COLO668 (cell line): Measurements from ENCODE around the gene GDPD3.
A peak's percentile ranks its signal among the peaks of the same experiment; 100 is the strongest.

ENCODE experiments used
- DNase-seq: peaks from one replicate; lab custom pipeline; 2025; ENCODE audit not compliant: unreplicated experiment; lab: John Stamatoyannopoulos, UW

GDPD3 gene

DNA sequence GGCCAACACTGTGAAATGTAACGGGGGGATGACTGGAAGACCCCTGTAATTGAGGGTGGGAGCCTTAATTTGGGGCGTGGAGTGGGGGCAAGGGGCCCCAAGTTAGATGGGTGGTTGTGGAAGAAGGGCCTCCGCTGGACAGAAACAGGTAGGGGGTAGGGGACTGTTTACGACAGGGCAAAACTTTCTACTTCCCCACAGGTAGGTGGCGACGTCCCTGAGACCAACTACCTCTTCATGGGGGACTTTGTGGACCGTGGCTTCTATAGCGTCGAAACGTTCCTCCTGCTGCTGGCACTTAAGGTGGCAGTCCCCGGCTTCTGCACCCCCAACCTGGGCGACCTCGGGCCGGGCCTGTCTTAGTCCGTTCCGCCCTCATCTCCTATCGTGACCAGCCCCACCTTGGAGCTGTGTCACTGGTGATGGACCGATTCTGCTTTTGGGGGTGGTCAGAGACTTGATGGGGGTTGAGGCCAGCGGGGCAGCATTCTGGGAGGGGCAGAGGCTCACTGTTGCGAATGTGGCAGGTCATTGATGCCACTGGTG is 30.7 kb downstream of the GDPD3 start:
- DNase-seq = no peak

DNA sequence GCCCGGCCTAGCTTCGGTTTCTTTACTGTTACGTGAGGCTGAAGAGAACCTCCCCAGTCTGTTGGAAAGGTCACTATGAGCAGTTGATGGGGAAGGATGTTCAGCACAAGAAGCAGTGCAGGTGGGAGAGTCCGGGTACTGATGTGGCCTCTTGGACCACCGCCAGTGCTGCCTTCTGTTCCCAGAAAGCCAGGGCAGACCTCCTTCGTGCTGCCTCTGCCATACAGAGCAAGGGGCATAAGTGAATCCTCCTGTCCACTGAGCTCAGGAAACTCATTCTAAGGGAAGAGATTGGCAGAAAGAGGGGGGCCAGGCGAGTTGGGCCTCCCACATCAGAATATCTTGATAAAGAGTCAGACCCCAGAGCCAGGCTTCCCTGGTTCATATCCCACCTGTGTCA is 33.9 kb downstream of the GDPD3 start:
- DNase-seq = no peak

DNA sequence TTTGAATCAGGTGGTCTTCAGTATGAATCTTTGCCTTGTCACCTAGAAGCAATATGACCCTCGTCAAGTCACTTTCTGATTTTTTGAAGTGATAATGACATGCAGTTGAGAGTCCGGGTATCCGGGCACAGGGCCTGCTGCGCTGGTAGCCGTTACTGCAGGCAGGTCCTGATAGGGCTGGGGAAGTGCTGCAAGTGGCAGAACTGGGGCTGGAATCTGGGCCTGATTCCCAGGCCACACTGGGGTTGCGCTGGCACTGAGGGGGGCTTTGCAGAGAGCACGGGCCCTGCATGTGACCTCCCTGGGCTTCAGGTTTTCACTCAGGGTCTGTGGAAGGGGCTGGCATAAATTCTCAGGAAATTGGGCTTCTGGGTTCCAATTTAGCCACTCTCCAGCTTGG is 34.6 kb downstream of the GDPD3 start:
- DNase-seq = no peak

GRCh38 chr16:30077656-30078055 is 35.7 kb downstream of the GDPD3 start:
- DNase-seq = no peak

DNA sequence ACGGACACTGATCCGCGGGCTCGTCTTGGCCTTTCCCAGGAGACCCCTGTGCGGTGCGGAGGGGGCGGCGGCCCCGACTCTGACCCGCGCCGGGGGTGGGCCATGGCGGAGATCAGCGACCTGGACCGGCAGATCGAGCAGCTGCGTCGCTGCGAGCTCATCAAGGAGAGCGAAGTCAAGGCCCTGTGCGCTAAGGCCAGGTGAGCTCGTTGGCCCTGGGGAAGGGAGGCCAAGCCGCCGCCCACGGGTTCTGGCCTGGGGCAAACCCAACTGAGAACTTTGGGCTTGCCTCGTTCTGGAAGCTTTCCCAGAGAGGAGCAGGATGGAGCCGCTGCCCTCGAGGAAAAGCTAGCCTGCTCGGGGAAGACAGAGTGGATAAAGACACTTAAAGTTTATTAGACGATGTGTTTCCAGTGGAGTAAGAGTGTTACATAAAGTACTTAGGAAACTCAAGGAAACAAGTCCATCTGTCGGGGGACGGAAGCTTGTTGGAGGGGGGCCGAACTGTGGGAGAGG is 37.0 kb downstream of the GDPD3 start:
- peak; percentile 34 for DNase-seq

- peak; percentile 93 for DNase-seq
Observed at GRCh38 chr16:30075503-30076275, 37.6 kb downstream of the GDPD3 start, which contains the start of gene PPP4C. Gene PPP4C, plus strand, starts transcription at chr16:30075994. Its CDS starts 384 bp downstream, at chr16:30076378.

- DNase-seq = no peak
Observed at GRCh38 chr16:30070490-30070889, 42.8 kb downstream of the GDPD3 start.

GRCh38 chr16:30069611-30070462 is 43.5 kb downstream of the GDPD3 start:
- DNase-seq = no peak

DNA sequence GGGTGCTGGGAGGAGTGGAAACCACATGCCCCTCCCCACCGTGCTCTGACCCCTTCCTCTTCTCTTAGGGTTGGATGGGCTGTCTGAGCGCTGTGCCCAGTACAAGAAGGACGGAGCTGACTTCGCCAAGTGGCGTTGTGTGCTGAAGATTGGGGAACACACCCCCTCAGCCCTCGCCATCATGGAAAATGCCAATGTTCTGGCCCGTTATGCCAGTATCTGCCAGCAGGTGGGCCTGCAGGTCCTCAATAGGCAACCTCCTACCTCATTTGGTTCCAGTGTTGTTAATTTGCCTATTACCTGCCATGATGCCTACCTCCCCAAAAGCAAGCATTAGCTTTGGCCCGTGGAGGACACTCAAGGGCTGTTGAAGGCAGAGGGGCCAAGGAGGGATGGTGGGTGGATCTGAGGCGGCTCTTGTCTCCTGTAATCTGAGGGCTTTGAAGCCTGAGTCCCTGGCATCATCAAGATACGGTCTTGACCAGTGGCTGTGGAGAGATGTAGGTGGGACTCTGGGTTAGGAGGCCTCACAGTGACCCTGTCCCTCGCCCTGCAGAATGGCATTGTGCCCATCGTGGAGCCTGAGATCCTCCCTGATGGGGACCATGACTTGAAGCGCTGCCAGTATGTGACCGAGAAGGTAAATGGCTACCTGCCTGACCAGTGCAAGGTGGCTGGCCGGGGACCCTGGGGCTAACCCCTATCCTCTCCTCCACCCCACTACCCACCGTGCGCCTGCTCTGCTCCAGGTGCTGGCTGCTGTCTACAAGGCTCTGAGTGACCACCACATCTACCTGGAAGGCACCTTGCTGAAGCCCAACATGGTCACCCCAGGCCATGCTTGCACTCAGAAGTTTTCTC is 44.4 kb downstream of the GDPD3 start:
- DNase-seq = peak; percentile 26

DNA sequence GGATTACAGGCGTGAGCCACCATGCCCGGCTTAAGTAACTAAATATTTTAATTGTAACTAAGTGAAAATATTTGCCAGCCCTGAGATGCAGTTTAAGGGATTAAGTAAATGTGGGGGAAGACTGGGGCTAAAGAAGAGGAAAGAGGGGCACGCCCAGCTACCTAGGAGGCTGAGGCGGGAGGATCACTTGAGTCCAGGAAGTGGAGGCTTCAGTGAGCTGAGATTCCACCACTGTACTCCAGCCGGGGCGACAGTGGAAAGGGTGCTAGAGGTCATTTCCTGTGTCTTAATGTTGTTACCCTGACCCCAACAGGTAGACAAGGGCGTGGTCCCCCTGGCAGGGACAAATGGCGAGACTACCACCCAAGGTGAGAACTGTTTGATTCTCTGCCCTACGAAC is 45.0 kb downstream of the GDPD3 start:
- no peak for DNase-seq

DNA sequence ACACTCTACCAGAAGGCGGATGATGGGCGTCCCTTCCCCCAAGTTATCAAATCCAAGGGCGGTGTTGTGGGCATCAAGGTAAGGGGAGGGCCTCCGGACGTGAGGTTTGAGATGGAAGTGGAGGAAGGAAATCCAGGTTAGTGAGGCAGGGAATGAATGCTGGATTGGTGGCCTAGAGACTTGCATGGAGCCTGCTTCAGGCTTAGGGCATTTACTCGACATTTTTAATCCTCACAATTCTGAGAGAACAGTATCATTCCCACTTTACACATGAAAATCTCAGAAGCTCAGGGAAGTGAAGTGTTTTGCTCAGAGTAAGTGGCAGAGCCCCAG is 45.8 kb downstream of the GDPD3 start:
- DNase-seq = no peak

DNA sequence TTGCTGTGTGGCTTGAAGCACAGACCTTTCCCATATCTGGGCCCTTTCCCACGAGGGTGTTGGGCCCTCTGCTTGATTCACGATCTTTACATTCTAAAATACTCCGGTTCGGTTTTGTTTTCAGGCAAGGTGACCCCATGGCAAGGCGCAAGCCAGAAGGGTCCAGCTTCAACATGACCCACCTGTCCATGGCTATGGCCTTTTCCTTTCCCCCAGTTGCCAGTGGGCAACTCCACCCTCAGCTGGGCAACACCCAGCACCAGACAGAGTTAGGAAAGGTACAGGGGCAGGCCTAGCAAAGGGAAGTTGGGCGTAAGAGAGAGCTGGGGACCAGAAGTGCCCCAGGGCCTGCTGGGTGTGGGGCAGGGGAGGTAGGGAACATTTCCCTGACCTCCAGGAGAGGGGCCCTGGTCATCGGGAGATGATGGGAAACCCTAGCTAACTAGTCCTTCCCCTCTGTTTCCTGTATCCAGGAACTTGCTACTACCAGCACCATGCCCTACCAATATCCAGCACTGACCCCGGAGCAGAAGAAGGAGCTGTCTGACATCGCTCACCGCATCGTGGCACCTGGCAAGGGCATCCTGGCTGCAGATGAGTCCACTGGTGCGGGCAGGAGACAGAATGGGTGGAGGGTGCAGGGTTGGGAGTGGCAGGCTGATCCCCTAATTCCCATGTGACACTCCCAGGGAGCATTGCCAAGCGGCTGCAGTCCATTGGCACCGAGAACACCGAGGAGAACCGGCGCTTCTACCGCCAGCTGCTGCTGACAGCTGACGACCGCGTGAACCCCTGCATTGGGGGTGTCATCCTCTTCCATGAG is 46.4 kb downstream of the GDPD3 start:
- DNase-seq = no peak

DNA sequence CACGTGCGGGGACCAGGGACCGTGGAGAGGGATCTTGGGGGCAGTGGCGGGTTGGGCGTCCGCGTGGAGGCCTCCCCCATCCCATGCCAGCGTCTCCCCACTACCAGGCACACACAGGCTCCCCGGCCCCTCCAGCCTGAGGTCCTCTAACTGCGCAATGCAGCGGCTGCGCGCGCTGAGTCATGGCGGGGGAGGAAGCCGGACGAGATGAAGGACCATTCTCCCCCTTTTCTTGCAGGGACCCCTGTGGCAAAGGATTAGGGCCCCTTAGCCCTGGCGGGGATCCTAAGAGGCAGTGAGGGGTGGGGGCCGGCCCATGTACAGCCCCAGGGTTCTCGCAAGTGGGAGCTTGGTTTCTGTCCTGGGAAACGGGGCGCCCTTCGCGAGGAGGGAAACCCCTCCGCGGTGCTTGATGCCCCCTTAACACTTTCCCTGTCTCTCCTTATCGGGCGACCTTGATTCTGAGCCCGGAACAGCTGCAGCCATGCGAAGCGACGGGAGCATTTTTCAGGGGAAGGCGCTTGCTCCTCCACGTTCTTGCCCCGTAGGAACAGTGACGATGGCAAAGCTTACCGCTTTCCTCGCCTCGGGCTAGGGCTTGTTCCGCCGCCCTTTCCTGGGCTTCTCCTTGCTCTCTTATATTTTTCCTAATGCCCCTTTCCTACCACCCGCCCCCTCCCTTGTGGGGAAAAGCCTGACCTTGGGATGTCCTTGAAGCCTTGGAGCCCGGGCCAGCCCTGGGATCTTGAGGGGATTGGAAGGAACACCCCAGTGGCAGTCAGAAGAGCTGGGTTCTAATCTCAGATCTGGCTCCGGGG is 47.2 kb downstream of the GDPD3 start:
- DNase-seq = peak; percentile 41

DNA sequence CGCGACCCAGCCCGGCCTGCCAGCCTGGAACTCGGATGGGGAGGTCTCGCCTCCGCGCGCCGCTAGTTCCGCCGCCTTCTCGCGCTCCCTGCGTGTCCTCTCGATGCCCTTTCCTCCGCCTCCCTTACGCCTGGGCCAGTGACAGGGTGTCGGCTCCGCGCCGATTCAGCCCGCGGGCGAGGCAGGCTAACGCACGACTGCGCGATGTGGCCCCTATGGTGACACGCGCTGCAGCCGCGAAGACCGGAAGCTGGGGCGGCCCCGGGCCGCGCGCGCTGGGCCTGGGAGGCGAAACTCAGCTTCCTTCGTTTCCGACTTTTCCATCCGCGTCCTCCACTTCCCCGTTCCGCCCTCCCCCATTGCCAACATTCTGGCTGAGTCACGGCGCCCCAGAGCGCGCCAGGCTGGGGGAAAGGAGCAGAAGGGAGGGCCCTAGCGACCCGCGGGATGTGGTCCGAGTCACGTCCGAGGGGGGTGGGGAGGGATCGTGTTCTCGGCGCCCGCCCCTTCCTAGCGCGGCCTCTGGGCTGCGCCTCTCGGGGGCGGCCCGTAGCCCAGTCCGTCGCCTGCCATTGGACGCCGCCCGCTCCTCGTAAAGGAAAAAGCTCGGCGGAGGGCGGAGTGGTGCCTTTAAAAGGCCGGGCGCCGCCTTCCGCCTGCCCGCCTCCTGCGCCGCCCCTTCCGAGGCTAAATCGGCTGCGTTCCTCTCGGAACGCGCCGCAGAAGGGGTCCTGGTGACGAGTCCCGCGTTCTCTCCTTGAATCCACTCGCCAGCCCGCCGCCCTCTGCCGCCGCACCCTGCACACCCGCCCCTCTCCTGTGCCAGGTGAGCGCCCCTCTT is 48.0 kb downstream of the GDPD3 start, which contains the start of gene ALDOA:
Gene ALDOA (plus strand): TSS at position 659 of the 841 bp plus-strand sequence. CDS start 1,138 bp downstream, outside the sequence.
- DNase-seq = peak; percentile 99

DNA sequence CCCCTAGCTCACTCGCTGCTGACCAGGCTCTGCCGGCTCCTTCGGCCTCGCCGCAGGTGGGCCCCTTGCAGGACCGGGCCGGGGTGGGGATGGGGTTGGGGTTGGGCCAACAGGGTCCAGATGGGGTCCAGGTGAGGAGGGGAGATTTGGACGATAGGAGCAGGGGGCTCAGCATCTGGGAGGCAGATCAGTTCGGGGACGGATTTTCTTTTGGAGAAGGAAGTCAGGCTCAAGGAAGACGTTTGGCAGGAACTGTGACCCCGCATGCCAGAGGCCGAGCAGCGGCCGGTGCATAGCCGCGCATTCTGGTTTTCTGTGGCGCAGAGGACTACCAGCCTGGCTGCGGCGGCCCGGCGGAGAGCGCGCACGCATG is 48.6 kb downstream of the GDPD3 start:
- no peak for DNase-seq

- DNase-seq = peak; percentile 82
Observed at GRCh38 chr16:30063893-30064728, 49.2 kb downstream of the GDPD3 start.

DNA sequence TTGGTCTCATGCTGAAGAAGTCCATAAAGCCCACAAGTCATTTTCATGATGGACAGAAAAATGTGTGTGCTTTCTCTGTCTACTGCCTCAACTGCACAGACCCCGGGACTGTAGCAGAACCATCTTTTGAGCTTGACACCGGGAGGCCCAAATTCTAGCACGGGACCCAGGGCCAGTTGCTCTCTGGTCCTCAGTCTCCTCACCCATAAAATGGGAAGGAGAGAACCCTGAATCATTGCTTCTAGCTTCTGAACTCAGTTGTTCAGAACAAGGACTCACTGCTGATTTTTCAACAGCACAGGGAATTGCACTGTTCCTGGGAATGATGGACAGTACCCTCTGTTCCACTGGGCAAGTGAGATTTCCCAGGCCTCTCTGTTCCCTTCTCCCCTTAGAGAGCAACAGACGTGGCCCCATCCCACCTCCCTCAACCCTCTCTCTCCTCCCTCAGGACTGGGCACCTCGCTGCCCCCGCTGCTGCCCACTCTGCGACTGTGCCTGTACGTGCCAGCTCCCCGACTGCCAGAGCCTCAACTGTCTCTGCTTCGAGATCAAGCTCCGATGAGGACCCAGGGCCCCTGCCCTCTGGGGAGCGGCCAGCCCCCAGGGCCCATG is 50.0 kb downstream of the GDPD3 start:
- DNase-seq = no peak
